Right forelimb (tissue), 1 donor: ENCODE data around the gene PCSK5.

Experiments used
- DNase-seq: peaks from one replicate; pipeline ENCODE4 v3.0.0-alpha.2; 2018

PCSK5 gene

GRCh38 chr9:75974016-75974766 lies 83.7 kb downstream of the PCSK5 start:
- DNase-seq: no peak

- DNase-seq: no peak
These were observed 84.6 kb downstream of the PCSK5 start for GRCh38 chr9:75975071-75975470.

- DNase-seq: no peak
These were observed 86.1 kb downstream of the PCSK5 start for GRCh38 chr9:75976549-75976948.

- DNase-seq: no peak
These were observed 88.9 kb downstream of the PCSK5 start for GRCh38 chr9:75979362-75979761.

- DNase-seq: no peak
These were observed 93.0 kb downstream of the PCSK5 start for GRCh38 chr9:75983319-75984045.

GRCh38 chr9:75985515-75985914 lies 95.0 kb downstream of the PCSK5 start:
- DNase-seq: no peak

- DNase-seq: no peak
These were observed 98.2 kb downstream of the PCSK5 start for GRCh38 chr9:75988663-75989062.

- no peak for DNase-seq
These were observed 99.7 kb downstream of the PCSK5 start for GRCh38 chr9:75990156-75990555.

GRCh38 chr9:75990576-75991304 lies 100.3 kb downstream of the PCSK5 start:
- DNase-seq: no peak

GRCh38 chr9:75992482-75993206 lies 102.2 kb downstream of the PCSK5 start:
- no peak for DNase-seq

- no peak for DNase-seq
These were observed 103.0 kb downstream of the PCSK5 start for GRCh38 chr9:75993434-75993833.

GRCh38 chr9:75995066-75995465 lies 104.6 kb downstream of the PCSK5 start:
- DNase-seq: no peak

- no peak for DNase-seq
These were observed 106.3 kb downstream of the PCSK5 start for GRCh38 chr9:75996726-75997125.

- DNase-seq: no peak
These were observed 106.7 kb downstream of the PCSK5 start for GRCh38 chr9:75997206-75997605.

GRCh38 chr9:75998096-75998780 lies 107.8 kb downstream of the PCSK5 start:
- no peak for DNase-seq

- DNase-seq: no peak
These were observed 111.0 kb downstream of the PCSK5 start for GRCh38 chr9:76001459-76001858.

- no peak for DNase-seq
These were observed 112.6 kb downstream of the PCSK5 start for GRCh38 chr9:76003041-76003440.

GRCh38 chr9:76004526-76004925 lies 114.1 kb downstream of the PCSK5 start:
- no peak for DNase-seq

GRCh38 chr9:76007935-76008334 lies 117.5 kb downstream of the PCSK5 start:
- DNase-seq: no peak

- no peak for DNase-seq
These were observed 123.3 kb downstream of the PCSK5 start for GRCh38 chr9:76013809-76014208.

GRCh38 chr9:76018235-76018634 lies 127.8 kb downstream of the PCSK5 start:
- no peak for DNase-seq

- no peak for DNase-seq
These were observed 128.3 kb downstream of the PCSK5 start for GRCh38 chr9:76018761-76019160.
